Neuronal stem cell (in vitro differentiated cells): ENCODE results near the gene DUS1L.
A peak's percentile ranks its signal among the peaks of the same experiment; 100 is the strongest.

Experiments
- DNase-seq: peaks from one replicate; pipeline ENCODE4 v3.0.0-alpha.2; 2013; ENCODE audit warnings: low spot score
- H2AFZ ChIP-seq: one replicate; pipeline ENCODE4 v1.6.1; 2013; ENCODE audit warnings: mild to moderate bottlenecking, low read length, inconsistent platforms
- H2AK5ac ChIP-seq: 2 replicates; pipeline ENCODE4 v1.6.1; 2013; ENCODE audit warnings: low read depth, mild to moderate bottlenecking, inconsistent platforms, low read length, moderate library complexity, mixed read lengths
- H2BK120ac ChIP-seq: 2 replicates; pipeline ENCODE4 v1.6.1; 2013; ENCODE audit warnings: low read depth, mild to moderate bottlenecking, inconsistent platforms, low read length, moderate library complexity, mixed read lengths
- H2BK12ac ChIP-seq: one replicate; pipeline ENCODE4 v1.6.1; 2013; ENCODE audit warnings: low read length, inconsistent platforms
- H2BK15ac ChIP-seq: 2 replicates; pipeline ENCODE4 v1.6.1; 2013; ENCODE audit warnings: mild to moderate bottlenecking, low read length, inconsistent platforms, mixed read lengths
- H2BK5ac ChIP-seq: one replicate; pipeline ENCODE4 v1.6.1; 2013; ENCODE audit warnings: inconsistent platforms, mild to moderate bottlenecking, low read length, moderate library complexity
- H3K14ac ChIP-seq: one replicate; pipeline ENCODE4 v1.6.1; 2013; ENCODE audit warnings: low read length, inconsistent platforms
- H3K18ac ChIP-seq: 2 replicates; pipeline ENCODE4 v1.6.1; 2013; ENCODE audit warnings: low read length, inconsistent platforms
- H3K23ac ChIP-seq: 2 replicates; pipeline ENCODE4 v1.6.1; 2013; ENCODE audit warnings: low read depth, mild to moderate bottlenecking, mixed read lengths, low read length, inconsistent platforms; ENCODE audit not compliant: poor library complexity
- H3K27ac ChIP-seq: replicated peaks from 3 replicates; pipeline ENCODE4 v1.5.1; 2013; ENCODE audit warnings: low read length, inconsistent platforms
- H3K27me3 ChIP-seq, 3 experiments: 2 replicates each; pipeline ENCODE4 v1.6.1; 2013; ENCODE audit warnings: low read length in 3 of 3, mild to moderate bottlenecking in 2 of 3, inconsistent platforms in 1 of 3, low read depth in 1 of 3, mixed read lengths in 1 of 3, moderate library complexity in 1 of 3; ENCODE audit not compliant: control insufficient read depth in 3 of 3, insufficient read depth in 3 of 3
- H3K36me3 ChIP-seq, 2 donors: replicated peaks in 1 of 2; 2 replicates each; pipeline ENCODE4 v1.6.1; 2013; ENCODE audit warnings: low read length in 2 of 2; ENCODE audit not compliant: control insufficient read depth in 2 of 2, insufficient read depth in 2 of 2
- H3K4ac ChIP-seq: 2 replicates; pipeline ENCODE4 v1.6.1; 2013; ENCODE audit warnings: inconsistent platforms, mild to moderate bottlenecking, low read length, moderate library complexity
- H3K4me1 ChIP-seq, 2 donors: 1 replicate in 1 of 2; 2 replicates in 1 of 2; pipeline ENCODE4 v1.6.1; 2013; ENCODE audit warnings: low read length in 2 of 2, low read depth in 1 of 2; ENCODE audit not compliant: control insufficient read depth in 2 of 2, insufficient read depth in 1 of 2
- H3K4me2 ChIP-seq: one replicate; pipeline ENCODE4 v1.6.1; 2013; ENCODE audit warnings: mild to moderate bottlenecking, low read length, inconsistent platforms; ENCODE audit not compliant: insufficient read depth, poor library complexity, severe bottlenecking
- H3K4me3 ChIP-seq, 2 donors: 2 replicates each; pipeline ENCODE4 v1.5.1; 2013; ENCODE audit warnings: low read length in 2 of 2, mild to moderate bottlenecking in 2 of 2, inconsistent platforms in 1 of 2, moderate library complexity in 1 of 2
- H3K79me1 ChIP-seq: one replicate; pipeline ENCODE4 v1.6.1; 2013; ENCODE audit warnings: low read depth, mild to moderate bottlenecking, inconsistent platforms, low read length, moderate library complexity
- H3K9ac ChIP-seq: one replicate; pipeline ENCODE4 v1.6.1; 2013; ENCODE audit warnings: mild to moderate bottlenecking, low read depth, low read length, inconsistent platforms; ENCODE audit not compliant: poor library complexity
- H3K9me3 ChIP-seq, 2 donors: replicated peaks in 1 of 2; 2 replicates each; pipeline versions ENCODE3 to v1.6.1; 2013; ENCODE audit warnings: low read length in 2 of 2, mild to moderate bottlenecking in 2 of 2, inconsistent platforms in 1 of 2, low read depth in 1 of 2, mixed read lengths in 1 of 2, moderate library complexity in 1 of 2; ENCODE audit not compliant: control insufficient read depth in 2 of 2, insufficient read depth in 1 of 2
- H4K8ac ChIP-seq: one replicate; pipeline ENCODE4 v1.6.1; 2013; ENCODE audit warnings: low read depth, mild to moderate bottlenecking, inconsistent platforms, low read length, moderate library complexity
- H4K91ac ChIP-seq: one replicate; pipeline ENCODE4 v1.6.1; 2013; ENCODE audit warnings: low read length, low read depth, mild to moderate bottlenecking, inconsistent platforms; ENCODE audit not compliant: poor library complexity
- WGBS, 2 donors: extraction: QIAGEN DNeasy Blood & Tissue Kit; methylation state at CpG; one replicate each; pipeline ENCODE4 v1.1.7; 2013; ENCODE audit warnings: missing lambda C conversion rate in 2 of 2, mixed read lengths in 1 of 2; ENCODE audit not compliant: insufficient read length in 2 of 2, insufficient replicate concordance in 1 of 2; ENCODE audit errors: extremely low coverage in 2 of 2; 5-methylcytosine and 5-hydroxymethylcytosine counted together

The DUS1L gene

GRCh38 chr17:82014971-82015310, 50.7 kb downstream of the DUS1L start:
- H3K9me3 ChIP-seq = no peaks in the 10 kb centered on the region
- H2BK5ac ChIP-seq = peak overlapping the region; percentile 39
- no peak overlapping the region for H4K91ac ChIP-seq
- no CpG with 5 or more reads among the region's 13 CpGs for WGBS, 2 donors
- no peaks in the 10 kb centered on the region for H3K27me3 ChIP-seq
- no peak overlapping the region for H3K27ac ChIP-seq
- peaks cover 6% of the 10 kb centered on the region for H3K79me1 ChIP-seq
- no peak overlapping the region for H2BK15ac ChIP-seq
- H3K9ac ChIP-seq = peak overlapping the region; percentile 50
- H3K4me2 ChIP-seq = no peak overlapping the region
- H3K4me3 ChIP-seq = no peak overlapping the region
- peaks cover 0 to 15% of the 10 kb centered on the region in 2 donors for H3K4me1 ChIP-seq
- H2AFZ ChIP-seq = no peak overlapping the region
- no peak overlapping the region for H2BK120ac ChIP-seq
- H3K23ac ChIP-seq = peak overlapping the region; percentile 44
- H4K8ac ChIP-seq = no peak overlapping the region
- no peak overlapping the region for H2AK5ac ChIP-seq
- H3K36me3 ChIP-seq = peaks cover 6 to 28% of the 10 kb centered on the region in 2 donors
- no peak for DNase-seq
- H3K18ac ChIP-seq = no peak overlapping the region
- no peak overlapping the region for H2BK12ac ChIP-seq
- peak overlapping the region; percentile 53 for H3K4ac ChIP-seq
- no peak overlapping the region for H3K14ac ChIP-seq

GRCh38 chr17:82014432-82014831, 51.2 kb downstream of the DUS1L start:
- H3K14ac ChIP-seq = no peak overlapping the region
- H2BK15ac ChIP-seq = no peak overlapping the region
- no peak overlapping the region for H2AFZ ChIP-seq
- no peak overlapping the region for H3K4me2 ChIP-seq
- H2BK5ac ChIP-seq = peak overlapping the region; percentile 39
- peaks cover 0 to 15% of the 10 kb centered on the region in 2 donors for H3K4me1 ChIP-seq
- H3K4ac ChIP-seq = no peak overlapping the region
- H3K9ac ChIP-seq = no peak overlapping the region
- no peaks in the 10 kb centered on the region for H3K9me3 ChIP-seq
- H4K8ac ChIP-seq = no peak overlapping the region
- peaks cover 6 to 26% of the 10 kb centered on the region in 2 donors for H3K36me3 ChIP-seq
- H3K27ac ChIP-seq = no peak overlapping the region
- no peaks in the 10 kb centered on the region for H3K27me3 ChIP-seq
- no peak overlapping the region for H4K91ac ChIP-seq
- peaks cover 3% of the 10 kb centered on the region for H3K79me1 ChIP-seq
- H2BK12ac ChIP-seq = no peak overlapping the region
- H3K18ac ChIP-seq = no peak overlapping the region
- peak overlapping the region; percentile 85 for H3K23ac ChIP-seq
- H3K4me3 ChIP-seq = no peak overlapping the region
- WGBS, 2 donors = no CpG with 5 or more reads among the region's 23 CpGs
- H2BK120ac ChIP-seq = no peak overlapping the region
- H2AK5ac ChIP-seq = no peak overlapping the region
- no peak for DNase-seq

- Histone ChIP-seq H4K91ac (no peak overlapping the region), H4K8ac (peak overlapping the region; percentile 17), H3K18ac (no peak overlapping the region), H2AK5ac (no peak overlapping the region), H3K4me2 (no peak overlapping the region), H3K4me3 (no peak overlapping the region), H2BK12ac (no peak overlapping the region), H3K9me3 (no peaks in the 10 kb centered on the region), H3K9ac (peak overlapping the region; percentile 44), H3K27me3 (no peaks in the 10 kb centered on the region), H2BK5ac (no peak overlapping the region), H3K4me1 (peaks cover 0 to 15% of the 10 kb centered on the region in 2 donors), H3K27ac (no peak overlapping the region), H3K36me3 (peaks cover 4 to 20% of the 10 kb centered on the region in 2 donors), H2BK120ac (no peak overlapping the region), H3K4ac (no peak overlapping the region), H3K23ac (peak overlapping the region; percentile 85), H2AFZ (no peak overlapping the region), H3K79me1 (no peaks in the 10 kb centered on the region), H2BK15ac (no peak overlapping the region), H3K14ac (no peak overlapping the region)
- no CpG with 5 or more reads among the region's 16 CpGs for WGBS, 2 donors
- no peak for DNase-seq
Measured at GRCh38 chr17:82013772-82014321, 51.8 kb downstream of the DUS1L start.

GRCh38 chr17:82013341-82013740, 52.3 kb downstream of the DUS1L start:
- Histone ChIP-seq H4K8ac (no peak overlapping the region), H3K36me3 (peaks cover 1 to 15% of the 10 kb centered on the region in 2 donors), H3K27ac (no peak overlapping the region), H3K9ac (peak overlapping the region; percentile 70), H3K4me1 (peaks cover 0 to 15% of the 10 kb centered on the region in 2 donors), H3K4ac (no peak overlapping the region), H3K23ac (peak overlapping the region; percentile 20), H3K9me3 (no peaks in the 10 kb centered on the region), H3K4me3 (no peak overlapping the region), H2BK12ac (peak overlapping the region; percentile 73), H3K14ac (no peak overlapping the region), H4K91ac (no peak overlapping the region), H2AK5ac (no peak overlapping the region), H2BK5ac (no peak overlapping the region), H3K18ac (peak overlapping the region; percentile 76), H2BK15ac (no peak overlapping the region), H3K79me1 (no peaks in the 10 kb centered on the region), H3K27me3 (no peaks in the 10 kb centered on the region), H2AFZ (no peak overlapping the region), H2BK120ac (no peak overlapping the region), H3K4me2 (no peak overlapping the region)
- no CpG with 5 or more reads among the region's 22 CpGs for WGBS, 2 donors
- DNase-seq = no peak
